GM10266 (cell line): ENCODE data around the gene PLEKHB1.
A peak's percentile ranks its signal among the peaks of the same experiment; 100 is the strongest.

ENCODE experiments used
- DNase-seq: peaks from one replicate; pipeline ENCODE4 v3.0.0; 2012; ENCODE audit errors: extremely low spot score
- CTCF ChIP-seq: IDR thresholded peaks from 2 replicates; pipeline ENCODE4 v1.5.1; 2012; ENCODE audit warnings: mild to moderate bottlenecking, low read depth; ENCODE audit not compliant: control insufficient read depth, insufficient read depth; ENCODE audit errors: missing control alignments

Gene PLEKHB1

GRCh38 chr11:73653996-73654395 lies 7.6 kb downstream of the PLEKHB1 start:
- no peak for TF ChIP-seq CTCF
- no peak for DNase-seq

- TF ChIP-seq CTCF, result no peak
- no peak for DNase-seq
Measured at GRCh38 chr11:73654482-73655021, 8.2 kb downstream of the PLEKHB1 start.

- no peak for DNase-seq
- no peak for TF ChIP-seq CTCF
Measured at GRCh38 chr11:73655686-73656085, 9.3 kb downstream of the PLEKHB1 start.

- no peak for TF ChIP-seq CTCF
- no peak for DNase-seq
Measured at GRCh38 chr11:73656985-73657384, 10.6 kb downstream of the PLEKHB1 start.

- DNase-seq, result no peak
Measured at GRCh38 chr11:73659961-73660360, 13.6 kb downstream of the PLEKHB1 start.

GRCh38 chr11:73660497-73661034 lies 14.2 kb downstream of the PLEKHB1 start:
- no peak for DNase-seq
- TF ChIP-seq CTCF, result no peak

More at GRCh38 chr11:73659961-73660360, 13.6 kb downstream of the PLEKHB1 start:
- no peak for TF ChIP-seq CTCF

- TF ChIP-seq CTCF, result peak; percentile 99
- peak; percentile 91 for DNase-seq
Measured at GRCh38 chr11:73661035-73661628, 14.8 kb downstream of the PLEKHB1 start.
